Measurements from ENCODE around the gene SAT1. TPM values are rescaled to one million over a fixed set of nuclear protein-coding genes. Genes with fewer than 3 reads are reported as not detected.

Gene SAT1
- total and polyA plus RNA-seq, 12 donors, result 73.5 to 884 (median 114) TPM

- TF ChIP-seq, protein P1, sequence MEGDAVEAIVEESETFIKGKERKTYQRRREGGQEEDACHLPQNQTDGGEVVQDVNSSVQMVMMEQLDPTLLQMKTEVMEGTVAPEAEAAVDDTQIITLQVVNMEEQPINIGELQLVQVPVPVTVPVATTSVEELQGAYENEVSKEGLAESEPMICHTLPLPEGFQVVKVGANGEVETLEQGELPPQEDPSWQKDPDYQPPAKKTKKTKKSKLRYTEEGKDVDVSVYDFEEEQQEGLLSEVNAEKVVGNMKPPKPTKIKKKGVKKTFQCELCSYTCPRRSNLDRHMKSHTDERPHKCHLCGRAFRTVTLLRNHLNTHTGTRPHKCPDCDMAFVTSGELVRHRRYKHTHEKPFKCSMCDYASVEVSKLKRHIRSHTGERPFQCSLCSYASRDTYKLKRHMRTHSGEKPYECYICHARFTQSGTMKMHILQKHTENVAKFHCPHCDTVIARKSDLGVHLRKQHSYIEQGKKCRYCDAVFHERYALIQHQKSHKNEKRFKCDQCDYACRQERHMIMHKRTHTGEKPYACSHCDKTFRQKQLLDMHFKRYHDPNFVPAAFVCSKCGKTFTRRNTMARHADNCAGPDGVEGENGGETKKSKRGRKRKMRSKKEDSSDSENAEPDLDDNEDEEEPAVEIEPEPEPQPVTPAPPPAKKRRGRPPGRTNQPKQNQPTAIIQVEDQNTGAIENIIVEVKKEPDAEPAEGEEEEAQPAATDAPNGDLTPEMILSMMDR (IDR thresholded peaks at IDR 0.05), result no peak
Observed at GRCh38 chrX:23817979-23818336, 35.0 kb downstream of the SAT1 start.

GRCh38 chrX:23819385-23820234, 36.6 kb downstream of the SAT1 start:
- DNase-seq (no peak), ATAC-seq (no peak)
- WGBS, 2 donors, result 89 to 94% methylated on average over 10 of the region's 10 CpGs
- Histone ChIP-seq H3K27me3 (peaks cover 0 to 15% (median 0%) of the 10 kb centered on the region in 7 donors), H3K36me3 (no peaks in the 10 kb centered on the region), H3K4me1 (no peaks in the 10 kb centered on the region), H3K4me3 (no peak overlapping the region), H3K9me3 (peaks cover 0 to under 1% (median 0%) of the 10 kb centered on the region in 11 donors), H3K27ac (no peak overlapping the region)
- TF ChIP-seq, protein P1 (IDR thresholded peaks at IDR 0.05), result no peak
- intact Hi-C loops (cut with DNase I), result loop anchor here in 1 of 10 donors (10.0 kb wide), 1 partner anchor 55 kb away; no protein-coding TSS in a partner anchor

More at GRCh38 chrX:23817979-23818336, 35.0 kb downstream of the SAT1 start:
- 95 to 97% methylated on average over 3 of the region's 3 CpGs for WGBS, 2 donors
- Histone ChIP-seq H3K4me3 (no peak overlapping the region), H3K27ac (no peak overlapping the region), H3K27me3 (peaks cover 0 to 9% (median 0%) of the 10 kb centered on the region in 7 donors), H3K9me3 (peaks cover 0 to 12% (median 0%) of the 10 kb centered on the region in 11 donors), H3K4me1 (no peaks in the 10 kb centered on the region), H3K36me3 (no peaks in the 10 kb centered on the region)
- DNase-seq (no peak), ATAC-seq (no peak)
- intact Hi-C loops (cut with DNase I), result loop anchor here in 1 of 10 donors (10.0 kb wide), 1 partner anchor 57 kb away; no protein-coding TSS in a partner anchor

GRCh38 chrX:23820235-23820782, 37.3 kb downstream of the SAT1 start:
- 88 to 92% methylated on average over 6 of the region's 6 CpGs for WGBS, 2 donors
- no peak for DNase-seq

GRCh38 chrX:23821847-23822246, 38.9 kb downstream of the SAT1 start:
- peaks cover 0 to 21% (median 0%) of the 10 kb centered on the region in 7 donors for H3K27me3 ChIP-seq
- no peaks in the 10 kb centered on the region for H3K4me1 ChIP-seq
- ATAC-seq (no peak), DNase-seq (no peak)
- no peak overlapping the region for H3K27ac ChIP-seq
- TF ChIP-seq, protein P1 (IDR thresholded peaks at IDR 0.05), result no peak
- H3K36me3 ChIP-seq, result no peaks in the 10 kb centered on the region
- intact Hi-C loops (cut with DNase I), result no loop called here
- 86 to 92% methylated on average over 2 of the region's 2 CpGs for WGBS, 2 donors
- no peak overlapping the region for H3K4me3 ChIP-seq
- H3K9me3 ChIP-seq, result no peaks in the 10 kb centered on the region

More at GRCh38 chrX:23820235-23820782, 37.3 kb downstream of the SAT1 start:
- Histone ChIP-seq H3K4me1 (no peaks in the 10 kb centered on the region), H3K27ac (no peak overlapping the region), H3K4me3 (no peak overlapping the region), H3K27me3 (peaks cover 0 to 15% (median 0%) of the 10 kb centered on the region in 7 donors), H3K9me3 (no peaks in the 10 kb centered on the region), H3K36me3 (no peaks in the 10 kb centered on the region)
- intact Hi-C loops (cut with DNase I), result no loop called here
- ATAC-seq, result no peak
- TF ChIP-seq, protein P1 (IDR thresholded peaks at IDR 0.05), result no peak
